ENCODE measurements around the gene OTUD7B.

DNA sequence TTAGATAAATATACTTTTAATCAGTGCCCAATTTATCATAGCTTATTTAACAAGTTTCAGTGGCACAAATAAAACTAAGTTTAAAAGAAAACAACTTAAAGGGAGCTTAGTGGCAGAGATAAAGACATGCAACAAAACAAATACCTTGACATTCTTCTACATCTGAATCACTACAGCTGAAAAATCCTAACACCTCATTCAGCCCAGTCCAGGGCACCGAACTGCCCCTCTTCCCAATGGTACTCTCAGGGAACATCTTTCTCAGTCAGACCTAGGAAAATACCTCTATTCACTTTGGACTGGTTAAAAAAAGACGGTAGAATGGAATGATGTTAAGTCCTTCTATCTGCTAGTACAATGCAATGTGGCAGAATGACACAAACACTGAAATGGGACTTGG, 8.3 kb downstream of the OTUD7B start:
- TF ChIP-seq, protein P1, sequence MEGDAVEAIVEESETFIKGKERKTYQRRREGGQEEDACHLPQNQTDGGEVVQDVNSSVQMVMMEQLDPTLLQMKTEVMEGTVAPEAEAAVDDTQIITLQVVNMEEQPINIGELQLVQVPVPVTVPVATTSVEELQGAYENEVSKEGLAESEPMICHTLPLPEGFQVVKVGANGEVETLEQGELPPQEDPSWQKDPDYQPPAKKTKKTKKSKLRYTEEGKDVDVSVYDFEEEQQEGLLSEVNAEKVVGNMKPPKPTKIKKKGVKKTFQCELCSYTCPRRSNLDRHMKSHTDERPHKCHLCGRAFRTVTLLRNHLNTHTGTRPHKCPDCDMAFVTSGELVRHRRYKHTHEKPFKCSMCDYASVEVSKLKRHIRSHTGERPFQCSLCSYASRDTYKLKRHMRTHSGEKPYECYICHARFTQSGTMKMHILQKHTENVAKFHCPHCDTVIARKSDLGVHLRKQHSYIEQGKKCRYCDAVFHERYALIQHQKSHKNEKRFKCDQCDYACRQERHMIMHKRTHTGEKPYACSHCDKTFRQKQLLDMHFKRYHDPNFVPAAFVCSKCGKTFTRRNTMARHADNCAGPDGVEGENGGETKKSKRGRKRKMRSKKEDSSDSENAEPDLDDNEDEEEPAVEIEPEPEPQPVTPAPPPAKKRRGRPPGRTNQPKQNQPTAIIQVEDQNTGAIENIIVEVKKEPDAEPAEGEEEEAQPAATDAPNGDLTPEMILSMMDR (conservative IDR thresholded peaks at IDR 0.05; ENCODE audit: low read depth, low read length) = no peak
- TF ChIP-seq EZH2phosphoT487 (IDR thresholded peaks at IDR 0.05; ENCODE audit: borderline replicate concordance, low read length) (no peak), EZH2 (IDR thresholded peaks at IDR 0.05; ENCODE audit: low read length, unreplicated experiment) (no peak)

Data from PC-3 (cell line).